Measurements from ENCODE around the gene CHP1.
"Not testable (repeated sequence)": the region's sequence is repeated elsewhere in the genome, so short reads cannot be mapped to it uniquely, and the experiment has no call there.

Gene CHP1

DNA sequence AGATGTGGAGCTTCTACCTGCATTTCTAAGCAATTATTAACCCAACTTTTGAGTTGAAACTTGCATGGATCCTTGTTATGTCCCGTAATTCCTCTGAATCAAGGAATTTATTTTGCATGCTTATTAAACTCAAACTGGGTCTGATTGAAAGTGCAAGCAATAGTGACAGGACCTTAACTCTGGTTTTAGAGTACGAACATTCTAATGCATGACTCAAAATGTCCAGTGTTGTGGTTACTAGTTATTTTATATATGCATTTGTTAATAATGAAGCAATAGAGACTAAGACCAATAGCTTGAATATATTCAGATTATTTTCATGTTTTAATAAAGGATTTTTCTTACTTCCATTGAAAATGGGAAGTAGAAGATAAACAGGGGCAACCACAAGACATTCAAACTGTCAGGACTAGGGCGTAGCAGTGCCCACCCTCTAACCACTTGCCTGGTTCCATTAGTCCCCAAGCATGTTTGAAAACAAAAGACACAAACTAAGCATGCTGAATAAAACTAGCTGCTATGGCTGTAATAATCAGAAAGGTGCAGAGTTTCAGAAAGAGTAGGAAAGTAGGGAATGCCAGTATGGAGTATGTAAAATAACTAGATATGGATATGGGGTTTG lies 73.2 kb downstream of the CHP1 start:
- Histone ChIP-seq H3K27ac (ENCODE audit: low read depth, low read length) (no peak overlapping the region), H3K9ac (ENCODE audit: low read length) (no peak overlapping the region), H3K9me3 (ENCODE audit: low read length) (no peaks in the 10 kb centered on the region), H3K4me3 (ENCODE audit: low read depth in 1 of 2, low read length in 2 of 2) (no peak overlapping the region), H3K27me3 (ENCODE audit: control insufficient read depth in 1 of 2, insufficient read depth in 2 of 2, low read length in 2 of 2) (no peaks in the 10 kb centered on the region), H3K36me3 (ENCODE audit: insufficient read depth, low read length) (no peaks in the 10 kb centered on the region), H3K4me1 (ENCODE audit: insufficient read depth, low read length) (no peaks in the 10 kb centered on the region)

DNA sequence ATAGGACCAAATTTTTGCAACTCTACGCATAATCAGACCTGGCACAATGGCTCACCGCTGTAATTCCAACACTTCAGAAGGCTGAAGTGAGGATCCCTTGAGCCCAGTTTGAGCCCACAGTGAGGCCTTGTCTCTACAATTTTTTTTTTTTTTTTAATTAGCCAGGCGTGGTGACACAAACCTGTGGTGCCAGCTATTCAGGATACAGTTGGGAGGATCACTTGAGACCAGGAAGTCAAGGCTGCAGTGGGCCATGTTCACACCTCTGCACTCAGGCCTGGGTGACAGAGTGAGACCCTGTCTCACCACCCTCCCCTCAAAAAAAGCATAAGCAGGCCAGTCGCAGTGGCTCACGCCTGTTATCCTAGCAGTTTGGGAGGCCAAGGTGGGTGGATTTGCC lies 76.6 kb downstream of the CHP1 start:
- Histone ChIP-seq H3K4me1 (ENCODE audit: insufficient read depth, low read length) (no peaks in the 10 kb centered on the region), H3K27ac (ENCODE audit: low read depth, low read length) (no peak overlapping the region), H3K36me3 (ENCODE audit: insufficient read depth, low read length) (no peaks in the 10 kb centered on the region), H3K4me3 (ENCODE audit: low read depth in 1 of 2, low read length in 2 of 2) (no peak overlapping the region), H3K27me3 (ENCODE audit: control insufficient read depth in 1 of 2, insufficient read depth in 2 of 2, low read length in 2 of 2) (no peaks in the 10 kb centered on the region), H3K9me3 (ENCODE audit: low read length) (no peaks in the 10 kb centered on the region), H3K9ac (ENCODE audit: low read length) (no peak overlapping the region)

DNA sequence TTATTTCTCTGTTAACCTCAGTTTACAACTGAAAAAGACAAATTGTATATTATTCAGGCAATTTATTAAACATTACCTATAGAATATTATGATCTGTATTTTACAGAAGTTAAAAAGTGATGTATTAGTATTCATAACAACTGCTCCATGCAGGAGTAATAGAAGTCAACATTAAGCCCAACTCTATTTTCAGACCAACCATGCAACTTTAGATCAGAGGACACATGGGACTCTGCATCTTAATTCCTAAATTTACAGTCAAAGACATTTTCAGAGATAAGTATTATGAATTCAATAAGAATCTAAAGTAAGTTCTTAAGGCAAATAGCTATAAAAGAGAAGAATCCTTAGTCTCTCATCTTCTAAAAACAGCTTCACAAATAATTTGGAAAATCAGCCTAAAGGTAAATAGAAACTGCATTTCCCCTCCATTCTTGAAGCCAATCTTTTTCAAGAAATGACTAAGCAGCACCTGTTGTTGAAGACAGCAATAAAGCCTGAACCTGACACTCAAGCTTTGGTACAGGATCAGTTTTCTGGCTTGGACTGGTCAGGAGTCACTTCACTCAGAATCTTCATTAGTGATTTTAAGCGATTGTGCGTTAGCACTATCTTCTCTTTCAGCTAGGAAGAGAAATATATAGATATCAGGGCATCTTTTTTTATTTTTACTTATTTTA lies 78.3 kb downstream of the CHP1 start:
- H3K27ac ChIP-seq (ENCODE audit: low read depth, low read length): no peak overlapping the region
- H3K4me1 ChIP-seq (ENCODE audit: insufficient read depth, low read length): no peaks in the 10 kb centered on the region
- H3K27me3 ChIP-seq (ENCODE audit: control insufficient read depth in 1 of 2, insufficient read depth in 2 of 2, low read length in 2 of 2): no peaks in the 10 kb centered on the region
- H3K9ac ChIP-seq (ENCODE audit: low read length): no peak overlapping the region
- no peaks in the 10 kb centered on the region for H3K36me3 ChIP-seq (ENCODE audit: insufficient read depth, low read length)
- no peak overlapping the region for H3K4me3 ChIP-seq (ENCODE audit: low read depth in 1 of 2, low read length in 2 of 2)
- no peaks in the 10 kb centered on the region for H3K9me3 ChIP-seq (ENCODE audit: low read length)

DNA sequence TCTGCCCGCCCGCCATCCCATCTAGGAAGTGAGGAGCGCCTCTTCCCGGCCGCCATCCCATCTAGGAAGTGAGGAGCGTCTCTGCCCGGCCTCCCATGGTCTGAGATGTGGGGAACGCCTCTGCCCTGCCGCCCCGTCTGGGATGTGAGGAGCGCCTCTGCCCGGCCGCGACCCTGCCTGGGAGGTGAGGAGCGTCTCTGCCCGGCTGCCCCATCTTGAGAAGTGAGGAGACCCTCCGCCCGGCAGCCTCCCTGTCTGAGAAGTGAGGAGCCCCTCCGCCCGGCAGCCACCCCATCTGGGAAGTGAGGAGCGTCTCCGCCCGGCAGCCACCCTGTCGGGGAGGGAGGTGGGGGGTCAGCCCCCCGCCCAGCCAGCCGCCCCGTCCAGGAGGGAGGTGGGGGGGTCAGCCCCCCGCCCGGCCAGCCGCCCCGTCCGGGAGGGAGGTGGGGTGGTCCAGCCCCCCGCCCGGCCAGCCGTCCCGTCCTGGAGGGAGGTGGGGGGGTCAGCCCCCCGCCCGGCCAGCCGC lies 89.8 kb downstream of the CHP1 start:
- H3K27me3 ChIP-seq (ENCODE audit: control insufficient read depth in 1 of 2, insufficient read depth in 2 of 2, low read length in 2 of 2); H3K9me3 ChIP-seq (ENCODE audit: low read length); H3K4me1 ChIP-seq (ENCODE audit: insufficient read depth, low read length); H3K27ac ChIP-seq (ENCODE audit: low read depth, low read length); H3K4me3 ChIP-seq (ENCODE audit: low read depth in 1 of 2, low read length in 2 of 2); H3K36me3 ChIP-seq (ENCODE audit: insufficient read depth, low read length); H3K9ac ChIP-seq (ENCODE audit: low read length): not testable (repeated sequence)

DNA sequence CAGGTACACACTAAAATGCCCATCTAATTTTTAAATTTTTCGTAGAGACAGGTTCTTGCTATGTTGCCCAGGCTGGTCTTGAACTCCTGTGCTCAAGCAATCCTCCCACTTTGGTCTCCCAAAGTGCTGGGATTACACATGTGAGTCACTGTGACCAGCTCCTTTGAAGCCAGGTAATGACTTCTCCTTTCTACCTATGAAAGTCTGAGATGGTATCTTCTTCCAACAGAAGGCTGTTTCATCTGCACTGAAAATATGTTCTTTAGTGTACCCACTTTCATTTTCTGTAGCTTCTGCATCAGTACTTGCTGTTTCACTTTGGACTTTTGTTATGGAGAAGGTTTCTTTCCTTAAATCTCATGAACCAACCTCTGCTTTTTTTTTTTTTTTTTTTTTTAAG lies 92.5 kb downstream of the CHP1 start:
- no peak overlapping the region for H3K4me3 ChIP-seq (ENCODE audit: low read depth in 1 of 2, low read length in 2 of 2)
- no peaks in the 10 kb centered on the region for H3K36me3 ChIP-seq (ENCODE audit: insufficient read depth, low read length)
- H3K27ac ChIP-seq (ENCODE audit: low read depth, low read length): no peak overlapping the region
- no peak overlapping the region for H3K9ac ChIP-seq (ENCODE audit: low read length)
- no peaks in the 10 kb centered on the region for H3K9me3 ChIP-seq (ENCODE audit: low read length)
- no peaks in the 10 kb centered on the region for H3K27me3 ChIP-seq (ENCODE audit: control insufficient read depth in 1 of 2, insufficient read depth in 2 of 2, low read length in 2 of 2)
- no peaks in the 10 kb centered on the region for H3K4me1 ChIP-seq (ENCODE audit: insufficient read depth, low read length)

DNA sequence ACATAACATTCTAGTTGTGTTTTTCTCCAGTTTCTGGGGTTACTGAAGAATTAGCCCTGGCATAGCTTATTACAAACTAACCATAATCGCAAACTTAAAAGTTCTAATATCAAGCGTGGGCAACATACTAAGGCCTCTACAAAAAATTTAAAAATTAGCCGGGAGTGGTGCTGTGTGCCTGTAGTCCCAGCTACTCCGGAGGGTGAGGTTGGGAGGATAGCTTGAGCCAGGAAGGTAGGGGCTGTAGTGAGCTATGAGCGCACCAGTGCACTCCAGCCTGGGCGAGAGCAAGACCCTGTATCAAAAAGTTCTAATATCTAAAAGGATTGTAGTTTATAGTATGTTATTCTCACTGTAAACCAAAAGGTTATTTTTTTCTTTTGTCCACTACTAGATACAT lies 100.2 kb downstream of the CHP1 start:
- H3K4me1 ChIP-seq (ENCODE audit: insufficient read depth, low read length): peaks cover 12% of the 10 kb centered on the region
- H3K27ac ChIP-seq (ENCODE audit: low read depth, low read length): no peak overlapping the region
- H3K9me3 ChIP-seq (ENCODE audit: low read length): no peaks in the 10 kb centered on the region
- H3K4me3 ChIP-seq (ENCODE audit: low read depth in 1 of 2, low read length in 2 of 2): no peak overlapping the region
- no peaks in the 10 kb centered on the region for H3K27me3 ChIP-seq (ENCODE audit: control insufficient read depth in 1 of 2, insufficient read depth in 2 of 2, low read length in 2 of 2)
- no peak overlapping the region for H3K9ac ChIP-seq (ENCODE audit: low read length)
- no peaks in the 10 kb centered on the region for H3K36me3 ChIP-seq (ENCODE audit: insufficient read depth, low read length)
